Testis (tissue), 5 donors: ENCODE results near the gene RPL28. TPM values are rescaled to one million over a fixed set of nuclear protein-coding genes. Genes with fewer than 3 reads are reported as not detected.
A peak's percentile ranks its signal among the peaks of the same experiment; 100 is the strongest.

Experiments used
- DNase-seq: peaks from one replicate; pipeline ENCODE4 v3.0.0-alpha.2; 2019
- H3K27ac ChIP-seq, 2 donors: fragments of 200-600 bp; sonication (generic); one replicate each; pipeline ENCODE4 v1.5.1; 2019
- H3K27me3 ChIP-seq: fragments of 200-600 bp; sonication (generic); one replicate; pipeline ENCODE4 v1.5.1; 2019
- H3K36me3 ChIP-seq: fragments of 200-600 bp; sonication (generic); one replicate; pipeline ENCODE4 v1.5.1; 2017; ENCODE audit warnings: low read depth; ENCODE audit errors: missing control alignments
- H3K4me1 ChIP-seq: fragments of 200-600 bp; sonication (generic); one replicate; pipeline ENCODE4 v1.5.1; 2019
- H3K4me3 ChIP-seq, 2 donors: fragments of 200-600 bp; sonication (generic); one replicate each; pipeline ENCODE4 v1.5.1; 2017 to 2019
- H3K9me3 ChIP-seq: fragments of 200-600 bp; sonication (generic); one replicate; pipeline ENCODE4 v1.5.1; 2017
- CTCF ChIP-seq, 3 experiments: fragments of 450-650 bp in 2 of 3; fragments of 200-600 bp in 1 of 3; sonication (generic) in 1 of 3; IDR thresholded peaks; one replicate each; pipeline ENCODE4 v1.5.1; 2016 to 2019; ENCODE audit warnings: antibody characterized with exemption in 3 of 3, mild to moderate bottlenecking in 2 of 3, moderate library complexity in 1 of 3
- POLR2A ChIP-seq: fragments of 450-650 bp; IDR thresholded peaks from one replicate; pipeline ENCODE4 v1.6.1; 2017; ENCODE audit warnings: antibody characterized with exemption, mild to moderate bottlenecking, moderate library complexity
- WGBS, 2 donors: methylation state at CpG; one replicate each; pipeline ENCODE4 v1.1.5; 2018; 5-methylcytosine and 5-hydroxymethylcytosine counted together
- intact Hi-C: fragments of 100-400 bp; cut with DNase I; formaldehyde crosslinking; loops from one replicate; pipeline ENCODE4 v1.15.1; 2023; ENCODE audit warnings: low total_unique reads
- long read RNA-seq, 2 donors: transcript quantifications; one replicate each; lab custom pipeline, GENCODE V29; 2026
- polyA plus RNA-seq: library from polyadenylated mRNA; stranded (reverse); fragments of 350-450 nt; fragmentation: Illumina TruSeq; extraction: RNeasy Lipid Tissue Mini Kit (QIAGEN cat#74804); gene quantifications from one replicate; pipeline ENCODE4 v1.2.3, GENCODE V29; 2014; ENCODE audit warnings: low read depth, low replicate concordance; ENCODE audit not compliant: insufficient read depth
- total RNA-seq, 2 donors: library from RNA; depleted of rRNA; stranded (reverse); fragments of >200 nt; gene quantifications; one replicate each; pipeline ENCODE4 v1.2.3, GENCODE V29; 2016

Gene RPL28
- total RNA-seq (100 to 1,000 TPM; 284 to 624 TPM), polyA plus RNA-seq (1,024 TPM)
- long read RNA-seq, donor 1, full-length matches to known transcripts = 1,352 of 1,540 reads
- long read RNA-seq, donor 1, partial matches to known transcripts = 113 of 1,540 reads
- long read RNA-seq, donor 1, other reads (novel, unspliced or antisense) = 75 of 1,540 reads
- long read RNA-seq, donor 2, full-length matches to known transcripts = 573 of 715 reads
- long read RNA-seq, donor 2, partial matches to known transcripts = 132 of 715 reads
- long read RNA-seq, donor 2, other reads (novel, unspliced or antisense) = 10 of 715 reads

- intact Hi-C loops = no loop called here
- WGBS, 2 donors = 0% methylated on average over 55 to 68 of the region's 68 CpGs
- Histone ChIP-seq H3K27me3 (no peaks in the 10 kb centered on the region), H3K27ac (peak within 1 kb of the TSS; percentile 92 to 93), H3K4me1 (peaks cover 37% of the 10 kb centered on the region), H3K36me3 (no peaks in the 10 kb centered on the region), H3K9me3 (no peaks in the 10 kb centered on the region), H3K4me3 (peak within 1 kb of the TSS; percentile 80 to 92)
- TF ChIP-seq POLR2A (peak; percentile 89), CTCF (IDR thresholded peaks at IDR 0.05) (no peak)
- peak; percentile 99 for DNase-seq
Measured at GRCh38 chr19:55385724-55386492, at the start of gene RPL28. TSS of gene RPL28 (plus strand) at chr19:55385932. CDS start at chr19:55386358, 426 bp downstream.

DNA sequence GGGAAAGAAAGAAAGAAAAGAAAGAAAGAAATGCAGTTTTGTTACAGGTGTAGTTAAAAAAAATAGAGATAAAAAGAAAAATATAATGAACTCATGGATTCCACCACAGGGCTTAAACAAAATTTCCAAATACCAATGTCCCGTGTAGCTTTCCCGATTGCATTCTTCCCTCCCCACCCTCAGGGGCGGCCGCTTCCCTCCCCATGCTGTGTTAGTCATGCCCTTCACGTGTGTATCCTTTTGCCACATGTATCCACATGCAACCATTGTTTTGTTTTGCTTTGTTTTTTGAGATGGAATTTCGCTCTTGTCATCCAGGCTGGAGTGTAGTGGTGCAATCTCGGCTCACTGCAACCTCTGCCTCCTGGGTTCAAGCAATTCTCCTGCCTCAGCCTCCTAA is 49.6 kb upstream of the RPL28 start:
- Histone ChIP-seq H3K36me3 (no peaks in the 10 kb centered on the region), H3K4me1 (peaks cover 13% of the 10 kb centered on the region), H3K27ac (no peak overlapping the region), H3K9me3 (no peaks in the 10 kb centered on the region), H3K27me3 (no peaks in the 10 kb centered on the region), H3K4me3 (no peak overlapping the region)
- no peak for DNase-seq
- TF ChIP-seq CTCF (IDR thresholded peaks at IDR 0.05) (no peak), POLR2A (no peak)
- intact Hi-C loops = no loop called here
- 82 to 83% methylated on average over 7 of the region's 7 CpGs for WGBS, 2 donors

DNA sequence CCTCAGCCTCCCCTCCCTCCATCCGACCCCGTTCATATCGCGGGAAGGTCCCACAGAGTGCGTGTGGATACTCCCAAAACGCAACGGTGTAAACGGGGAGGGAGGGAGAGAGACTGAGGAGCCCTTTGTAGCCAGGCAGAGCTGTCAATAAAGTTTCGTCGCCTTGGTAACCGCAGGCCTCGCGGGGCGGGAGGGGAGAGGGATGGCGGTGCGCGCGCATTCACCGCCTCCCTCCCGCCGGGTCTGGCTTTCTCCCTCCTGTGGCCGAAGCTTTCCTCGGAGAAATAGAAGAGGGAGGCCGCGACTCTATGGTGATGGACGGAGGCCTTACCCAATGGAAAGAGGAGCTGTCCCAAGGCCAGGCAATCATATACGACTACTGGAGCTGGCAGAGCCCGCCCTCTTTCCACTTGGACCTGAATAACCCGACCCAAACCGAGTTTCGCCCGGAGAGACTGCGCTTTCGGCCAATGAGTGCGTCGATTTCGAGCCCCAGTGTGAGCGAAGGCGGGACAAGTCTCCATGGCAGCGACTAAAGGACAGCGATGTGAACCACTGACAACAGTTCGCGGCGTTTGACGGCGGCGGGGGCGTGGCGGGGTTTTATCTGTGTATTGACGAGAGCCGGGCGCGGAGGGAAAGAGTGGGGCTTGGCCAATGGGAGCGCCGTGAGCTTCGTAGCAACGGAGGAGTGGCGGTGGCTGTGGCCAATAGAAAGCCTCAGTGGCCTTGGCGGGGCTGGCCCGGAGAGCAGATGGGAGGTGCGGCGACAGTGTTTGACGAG is 46.4 kb upstream of the RPL28 start, which contains the start of gene KMT5C:
KMT5C (plus strand) TSS at position 772 of the 784 bp plus-strand sequence. CDS start 2,061 bp downstream, outside the sequence.
- TF ChIP-seq POLR2A = peak; percentile 89
- TF ChIP-seq CTCF (IDR thresholded peaks at IDR 0.05) = peak in 2 of 3 experiments; percentile 42 to 64
- DNase-seq = peak; percentile 100
- intact Hi-C loops = no loop called here

GRCh38 chr19:55339889-55340783 is 45.6 kb upstream of the RPL28 start:
- DNase-seq = no peak
- peak overlapping the region; percentile 73 to 75 for H3K4me3 ChIP-seq
- H3K27ac ChIP-seq = peak overlapping the region; percentile 90
- intact Hi-C loops = loop anchor here (5.0 kb wide), 1 partner anchor 42 kb away; the partner anchor contains the start of gene TMEM238
- 1 to 2% methylated on average over 25 to 44 of the region's 44 CpGs for WGBS, 2 donors
- no peaks in the 10 kb centered on the region for H3K36me3 ChIP-seq
- no peaks in the 10 kb centered on the region for H3K27me3 ChIP-seq
- H3K9me3 ChIP-seq = no peaks in the 10 kb centered on the region
- TF ChIP-seq CTCF (IDR thresholded peaks at IDR 0.05) = no peak
- no peak for TF ChIP-seq POLR2A
- peaks cover 20% of the 10 kb centered on the region for H3K4me1 ChIP-seq

More for the DNA sequence above, 46.4 kb upstream of the RPL28 start, which contains the start of gene KMT5C:
- no peaks in the 10 kb centered on the region for H3K36me3 ChIP-seq
- H3K4me1 ChIP-seq = peaks cover 20% of the 10 kb centered on the region
- peak within 1 kb of the TSS; percentile 90 for H3K27ac ChIP-seq
- H3K27me3 ChIP-seq = no peaks in the 10 kb centered on the region
- H3K4me3 ChIP-seq = peak within 1 kb of the TSS; percentile 73 to 75
- no peaks in the 10 kb centered on the region for H3K9me3 ChIP-seq
- 0% methylated on average over 29 to 63 of the region's 63 CpGs for WGBS, 2 donors
